ENCODE data around the gene BCAS1. TPM values are rescaled to one million over a fixed set of nuclear protein-coding genes. Genes with fewer than 3 reads are reported as not detected.

BCAS1 gene
- total RNA-seq, 1 experiment from 2014 or later: 0.17 TPM

DNA sequence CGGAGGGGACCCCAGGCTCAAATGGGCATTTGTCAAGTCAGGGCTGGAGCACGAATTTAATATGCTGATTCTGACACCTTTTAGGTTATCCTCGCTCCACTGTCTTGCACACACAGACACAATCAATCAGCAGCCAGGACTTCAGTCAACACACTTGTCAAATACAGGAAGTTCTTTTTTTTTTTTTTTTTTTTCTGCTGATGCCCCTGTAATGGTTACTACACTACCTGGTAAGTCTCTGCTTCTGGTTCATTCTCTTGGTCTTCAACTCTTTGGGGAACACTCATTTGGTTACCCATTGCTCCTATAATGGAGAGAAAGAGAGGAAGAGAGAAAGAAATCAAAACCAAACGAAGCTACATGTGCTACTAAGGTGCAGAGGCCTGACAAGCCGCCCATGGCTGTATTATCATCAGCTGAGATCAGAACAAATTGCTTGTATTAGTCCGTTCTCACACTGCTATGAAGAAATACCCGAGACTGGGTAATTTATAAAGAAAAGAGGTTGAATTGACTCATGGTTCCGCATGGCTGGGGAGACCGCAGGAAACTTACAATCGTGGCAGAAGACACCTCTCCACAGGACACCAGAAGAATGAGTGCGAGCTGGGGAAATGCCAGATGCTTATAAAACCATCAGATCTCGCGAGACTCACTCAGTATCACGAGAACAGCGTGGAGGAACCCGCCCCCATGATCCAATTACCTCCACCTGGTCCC lies 11.8 kb downstream of the BCAS1 start:
- Histone ChIP-seq H3K9me2 (ENCODE audit: insufficient read depth) (no peaks in the 10 kb centered on the region), H3K27ac (ENCODE audit: low read depth, low read length) (no peak overlapping the region), H4K20me1 (ENCODE audit: insufficient read depth) (no peaks in the 10 kb centered on the region), H2AFZ (ENCODE audit: low read depth, low read length, poor library complexity, severe bottlenecking) (no peak overlapping the region), H3K4me1 (ENCODE audit: control insufficient read depth in 1 of 2, insufficient read depth in 2 of 2, low read length in 2 of 2) (peaks cover 0 to 4% of the 10 kb centered on the region in 2 experiments; a peak in 2 of 4 replicates), H3K36me3 (ENCODE audit: control insufficient read depth in 1 of 2, insufficient read depth in 2 of 2, low read length in 2 of 2) (no peaks in the 10 kb centered on the region), H3K4me3 (replicated peaks in 1 of 2; ENCODE audit: low read depth in 1 of 2, low read length in 2 of 2) (no peak overlapping the region), H3K79me2 (ENCODE audit: insufficient read depth, low read length) (no peaks in the 10 kb centered on the region), H3K4me2 (ENCODE audit: low read length) (no peak overlapping the region), H3K9ac (ENCODE audit: low read length) (no peak overlapping the region), H3K9me3 (ENCODE audit: control insufficient read depth in 1 of 2, insufficient read depth in 1 of 2, low read depth in 1 of 2, low read length in 2 of 2) (no peaks in the 10 kb centered on the region), H3K27me3 (ENCODE audit: insufficient read depth, low read length) (no peaks in the 10 kb centered on the region)
- RAD21 ChIA-PET (ENCODE audit: low non-redundant PET in 1 of 2, low total read pairs in 2 of 2, uncharacterized antibody in 2 of 2, unreplicated experiment in 2 of 2): no interaction called here
- BruUV-seq (replicated peaks): no TSS peak
- no peak for DNase-seq (ENCODE audit: low read depth, low spot score)
- CTCF ChIA-PET: no interaction called here
- no peak for ATAC-seq
- intact Hi-C loops (cut with micrococcal nuclease): no loop called here
- POLR2A ChIA-PET: no interaction called here
- TF ChIP-seq RAD21 (IDR thresholded peaks at IDR 0.05; ENCODE audit: low read depth) (no peak), POLR2A (IDR thresholded peaks at IDR 0.05; ENCODE audit: borderline replicate concordance, extremely low read depth, insufficient read depth, insufficient read length) (no peak), CEBPB (IDR thresholded peaks at IDR 0.05; ENCODE audit: low read depth) (no peak)

DNA sequence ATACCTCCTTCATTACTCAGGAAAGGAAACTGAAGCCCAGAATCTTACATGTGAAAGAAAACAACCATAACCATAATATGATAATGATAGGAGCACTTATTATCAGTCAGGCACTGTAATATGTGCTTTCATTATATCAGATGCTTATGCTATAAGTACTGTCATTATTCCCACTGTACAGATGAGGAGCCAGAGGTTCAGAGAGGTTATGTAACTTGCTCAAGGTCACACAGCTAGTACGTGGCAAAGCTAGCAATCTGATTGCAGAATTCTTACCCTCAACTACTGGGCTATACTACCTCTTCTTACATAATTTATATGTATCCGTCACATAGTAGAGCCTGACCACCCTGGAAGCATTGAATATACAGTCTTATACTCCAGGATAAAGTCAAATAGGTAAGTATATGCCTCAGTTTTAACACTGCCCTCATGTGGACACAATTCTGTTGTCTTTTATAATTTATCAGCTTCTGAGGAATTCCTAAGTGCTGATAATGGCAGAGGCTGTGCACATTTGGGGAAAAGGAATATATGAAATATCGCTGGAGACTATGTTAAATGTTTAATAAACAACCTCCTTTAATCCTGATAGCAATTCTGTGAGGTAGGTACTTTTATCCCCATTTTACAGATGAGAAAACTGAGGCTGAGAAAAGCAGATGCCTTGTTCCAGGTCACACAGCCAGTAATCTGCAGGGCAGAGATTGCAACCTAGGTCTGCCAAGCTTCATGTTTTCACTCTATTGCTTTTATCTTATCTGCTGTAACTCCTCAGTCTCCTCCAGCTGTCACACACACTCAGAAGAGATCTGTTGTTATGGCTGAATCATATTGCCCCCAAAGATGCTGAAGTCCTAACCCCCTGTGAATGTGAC lies 13.4 kb downstream of the BCAS1 start:
- no peak overlapping the region for H3K4me3 ChIP-seq (replicated peaks in 1 of 2; ENCODE audit: low read depth in 1 of 2, low read length in 2 of 2)
- H3K4me1 ChIP-seq (ENCODE audit: control insufficient read depth in 1 of 2, insufficient read depth in 2 of 2, low read length in 2 of 2): no peaks in the 10 kb centered on the region
- no TSS peak for BruUV-seq (replicated peaks)
- no peaks in the 10 kb centered on the region for H3K9me2 ChIP-seq (ENCODE audit: insufficient read depth)
- H3K79me2 ChIP-seq (ENCODE audit: insufficient read depth, low read length): no peaks in the 10 kb centered on the region
- H2AFZ ChIP-seq (ENCODE audit: low read depth, low read length, poor library complexity, severe bottlenecking): no peak overlapping the region
- ATAC-seq (no peak; the same call in 1 of the 2 replicates), DNase-seq (ENCODE audit: low read depth, low spot score) (no peak)
- no peaks in the 10 kb centered on the region for H3K27me3 ChIP-seq (ENCODE audit: insufficient read depth, low read length)
- no peak overlapping the region for H3K9ac ChIP-seq (ENCODE audit: low read length)
- no peaks in the 10 kb centered on the region for H3K36me3 ChIP-seq (ENCODE audit: control insufficient read depth in 1 of 2, insufficient read depth in 2 of 2, low read length in 2 of 2)
- ChIA-PET CTCF (no interaction called here), POLR2A (no interaction called here), RAD21 (ENCODE audit: low non-redundant PET in 1 of 2, low total read pairs in 2 of 2, uncharacterized antibody in 2 of 2, unreplicated experiment in 2 of 2) (no interaction called here)
- intact Hi-C loops (cut with micrococcal nuclease): no loop called here
- TF ChIP-seq, protein P1, sequence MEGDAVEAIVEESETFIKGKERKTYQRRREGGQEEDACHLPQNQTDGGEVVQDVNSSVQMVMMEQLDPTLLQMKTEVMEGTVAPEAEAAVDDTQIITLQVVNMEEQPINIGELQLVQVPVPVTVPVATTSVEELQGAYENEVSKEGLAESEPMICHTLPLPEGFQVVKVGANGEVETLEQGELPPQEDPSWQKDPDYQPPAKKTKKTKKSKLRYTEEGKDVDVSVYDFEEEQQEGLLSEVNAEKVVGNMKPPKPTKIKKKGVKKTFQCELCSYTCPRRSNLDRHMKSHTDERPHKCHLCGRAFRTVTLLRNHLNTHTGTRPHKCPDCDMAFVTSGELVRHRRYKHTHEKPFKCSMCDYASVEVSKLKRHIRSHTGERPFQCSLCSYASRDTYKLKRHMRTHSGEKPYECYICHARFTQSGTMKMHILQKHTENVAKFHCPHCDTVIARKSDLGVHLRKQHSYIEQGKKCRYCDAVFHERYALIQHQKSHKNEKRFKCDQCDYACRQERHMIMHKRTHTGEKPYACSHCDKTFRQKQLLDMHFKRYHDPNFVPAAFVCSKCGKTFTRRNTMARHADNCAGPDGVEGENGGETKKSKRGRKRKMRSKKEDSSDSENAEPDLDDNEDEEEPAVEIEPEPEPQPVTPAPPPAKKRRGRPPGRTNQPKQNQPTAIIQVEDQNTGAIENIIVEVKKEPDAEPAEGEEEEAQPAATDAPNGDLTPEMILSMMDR (IDR thresholded peaks at IDR 0.05 in 2 of 3, conservative IDR thresholded peaks at IDR 0.05 in 1 of 3; ENCODE audit: borderline replicate concordance in 1 of 3, insufficient read depth in 1 of 3, low read depth in 2 of 3, low read length in 2 of 3): peak in 2 of 3 experiments; percentile 8 to 37; a peak in 2 of 6 replicates
- no peak for TF ChIP-seq CBX3 (IDR thresholded peaks at IDR 0.05; ENCODE audit: low read depth)
- H3K4me2 ChIP-seq (ENCODE audit: low read length): no peak overlapping the region
- H3K27ac ChIP-seq (ENCODE audit: low read depth, low read length): no peak overlapping the region
- no peaks in the 10 kb centered on the region for H3K9me3 ChIP-seq (ENCODE audit: control insufficient read depth in 1 of 2, insufficient read depth in 1 of 2, low read depth in 1 of 2, low read length in 2 of 2)
- no peaks in the 10 kb centered on the region for H4K20me1 ChIP-seq (ENCODE audit: insufficient read depth)
